IMR-90 (cell line): ENCODE results near the gene RECK. TPM values are rescaled to one million over a fixed set of nuclear protein-coding genes. Genes with fewer than 3 reads are reported as not detected.
A peak's percentile ranks its signal among the peaks of the same experiment; 100 is the strongest.

Experiments
- ATAC-seq: fragments of 200-7000 bp; cut with Tn5 transposase; 2 replicates; pipeline ENCODE4 v1.9.1; 2020; ENCODE audit warnings: low read depth, mild to moderate bottlenecking, moderate library complexity
- BruUV-seq: library from RNA; stranded (reverse); fragments of 400-500 nt; replicated peaks from 2 replicates; lab custom pipeline; 2021; lab: Mats Ljungman, UMichigan
- CTCF ChIA-PET: fragments of 300-600 bp; formaldehyde crosslinking; extraction: SDS; loops from one replicate; lab custom pipeline; 2021; ENCODE audit warnings: antibody characterized with exemption; lab: Yijun Ruan, JAX
- POLR2A ChIA-PET: fragments of 300-600 bp; sonication (Branson Sonifier 250); formaldehyde crosslinking; loops from one replicate; lab custom pipeline; 2022; ENCODE audit warnings: antibody characterized with exemption; ENCODE audit not compliant: unreplicated experiment; lab: Charles Lee
- DNase-seq: peaks from one replicate; pipeline ENCODE4 v3.0.0; 2013
- H2AFZ ChIP-seq: replicated peaks from 2 replicates; pipeline ENCODE3; 2013; ENCODE audit warnings: low read length, mild to moderate bottlenecking; ENCODE audit not compliant: poor library complexity
- H2AK5ac ChIP-seq: 2 replicates; pipeline ENCODE4 v1.6.1; 2013; ENCODE audit warnings: low read depth, low read length, inconsistent platforms
- H2AK9ac ChIP-seq: replicated peaks from 2 replicates; pipeline ENCODE3; 2013; ENCODE audit warnings: mild to moderate bottlenecking, low read depth, low read length, moderate library complexity; ENCODE audit not compliant: poor library complexity
- H2BK120ac ChIP-seq: 2 replicates; pipeline ENCODE4 v1.6.1; 2013; ENCODE audit warnings: low read depth, low read length, inconsistent platforms
- H2BK15ac ChIP-seq: 3 replicates; pipeline ENCODE4 v1.6.1; 2013; ENCODE audit warnings: low read depth, low read length, inconsistent platforms
- H2BK20ac ChIP-seq: 2 replicates; pipeline ENCODE4 v1.6.1; 2013; ENCODE audit warnings: low read depth, mild to moderate bottlenecking, inconsistent platforms, low read length, moderate library complexity
- H2BK5ac ChIP-seq: 2 replicates; pipeline ENCODE4 v1.6.1; 2013; ENCODE audit warnings: mild to moderate bottlenecking, low read depth, low read length, inconsistent platforms; ENCODE audit not compliant: poor library complexity, severe bottlenecking
- H3K14ac ChIP-seq: replicated peaks from 2 replicates; pipeline ENCODE4 v1.6.1; 2013; ENCODE audit warnings: low read depth, low read length, inconsistent platforms
- H3K18ac ChIP-seq: 2 replicates; pipeline ENCODE4 v1.6.1; 2013; ENCODE audit warnings: low read depth, low read length, control low read depth
- H3K23ac ChIP-seq: 2 replicates; pipeline ENCODE4 v1.6.1; 2013; ENCODE audit warnings: low read depth, low read length, inconsistent platforms
- H3K27ac ChIP-seq: 2 replicates; pipeline ENCODE4 v1.5.1; 2013; ENCODE audit warnings: mild to moderate bottlenecking, control low read depth, low read length; ENCODE audit not compliant: insufficient read depth
- H3K27me3 ChIP-seq: 2 replicates; pipeline ENCODE4 v1.6.1; 2013; ENCODE audit warnings: low read length; ENCODE audit not compliant: control insufficient read depth, insufficient read depth
- H3K36me3 ChIP-seq: 2 replicates; pipeline ENCODE4 v1.6.1; 2013; ENCODE audit warnings: low read length, mixed read lengths; ENCODE audit not compliant: control insufficient read depth, insufficient read depth
- H3K4ac ChIP-seq: 2 replicates; pipeline ENCODE4 v1.6.1; 2013; ENCODE audit warnings: low read depth, low read length, inconsistent platforms
- H3K4me1 ChIP-seq: 2 replicates; pipeline ENCODE4 v1.6.1; 2013; ENCODE audit warnings: low read length, mixed read lengths; ENCODE audit not compliant: control insufficient read depth, insufficient read depth
- H3K4me2 ChIP-seq: 2 replicates; pipeline ENCODE4 v1.6.1; 2013; ENCODE audit warnings: low read depth, mild to moderate bottlenecking, control low read depth, low read length, moderate library complexity
- H3K4me3 ChIP-seq: 2 replicates; pipeline ENCODE4 v1.5.1; 2013; ENCODE audit warnings: low read depth, mild to moderate bottlenecking, control low read depth, low read length, moderate library complexity; ENCODE audit not compliant: insufficient read depth
- H3K56ac ChIP-seq: 2 replicates; pipeline ENCODE4 v1.6.1; 2013; ENCODE audit warnings: low read length, inconsistent platforms; ENCODE audit not compliant: insufficient read depth; ENCODE audit errors: extremely low read depth
- H3K79me1 ChIP-seq, 2 experiments: 2 replicates each; pipeline ENCODE4 v1.6.1; 2013; ENCODE audit warnings: low read length in 2 of 2, inconsistent platforms in 1 of 2, low read depth in 1 of 2
- H3K9ac ChIP-seq: 2 replicates; pipeline ENCODE4 v1.6.1; 2013; ENCODE audit warnings: low read depth, low read length, control low read depth
- H3K9me1 ChIP-seq: 2 replicates; pipeline ENCODE4 v1.6.1; 2013; ENCODE audit warnings: low read length, inconsistent platforms; ENCODE audit not compliant: insufficient read depth
- H3K9me3 ChIP-seq: 2 replicates; pipeline ENCODE4 v1.6.1; 2013; ENCODE audit warnings: low read length; ENCODE audit not compliant: control insufficient read depth, insufficient read depth
- H4K20me1 ChIP-seq: 2 replicates; pipeline ENCODE4 v1.6.1; 2013; ENCODE audit warnings: low read length, inconsistent platforms; ENCODE audit not compliant: insufficient read depth
- H4K5ac ChIP-seq: 2 replicates; pipeline ENCODE4 v1.6.1; 2013; ENCODE audit warnings: mild to moderate bottlenecking, low read depth, low read length, control low read depth
- H4K8ac ChIP-seq, 2 experiments: 2 replicates each; pipeline ENCODE4 v1.6.1; 2013; ENCODE audit warnings: low read depth in 2 of 2, low read length in 2 of 2, control low read depth in 1 of 2, inconsistent platforms in 1 of 2
- H4K91ac ChIP-seq: 2 replicates; pipeline ENCODE4 v1.6.1; 2013; ENCODE audit warnings: low read depth, low read length, inconsistent platforms; ENCODE audit not compliant: insufficient read depth
- BHLHE40 ChIP-seq: fragments of 150-350 bp; IDR thresholded peaks from 2 replicates; pipeline ENCODE4 v1.6.1; 2016; ENCODE audit warnings: mild to moderate bottlenecking, low read depth, low read length
- FOS ChIP-seq: fragments of 150-350 bp; IDR thresholded peaks from 2 replicates; pipeline ENCODE4 v1.6.1; 2016; ENCODE audit warnings: low read depth, low read length
- POLR2A ChIP-seq: IDR thresholded peaks from 2 replicates; pipeline ENCODE4 v1.6.1; 2012; ENCODE audit warnings: mild to moderate bottlenecking, low read depth, low read length
- WGBS, 2 experiments: methylation state at CpG; one replicate each; pipeline versions ENCODE4 v1.1.5 to v1.1.7; 2013; ENCODE audit warnings: missing lambda C conversion rate in 2 of 2; ENCODE audit not compliant: insufficient read length in 1 of 2; ENCODE audit errors: extremely low coverage in 2 of 2; 5-methylcytosine and 5-hydroxymethylcytosine counted together
- dilution Hi-C: fragments of 300-500 bp; cut with HindIII; formaldehyde crosslinking; loops from one replicate; pipeline ENCODE4 v1.14.3; 2018; ENCODE audit warnings: low sequenced_read_pairs; ENCODE audit not compliant: unreplicated experiment
- in situ Hi-C: fragments of 300-500 bp; cut with MboI; formaldehyde crosslinking; loops from 3 replicates; pipeline ENCODE4 v1.14.3; 2019; ENCODE audit warnings: low sequenced_read_pairs, inconsistent platforms, mixed read lengths
- intact Hi-C: fragments of 100-400 bp; cut with micrococcal nuclease; formaldehyde crosslinking; loops from 2 replicates; pipeline ENCODE4 v1.10.0; 2022
- polyA plus RNA-seq, 3 experiments: library from polyadenylated mRNA; depleted of rRNA; stranded (reverse); fragments of >200 nt; gene quantifications; 2 replicates each; pipeline ENCODE4 v1.2.3, GENCODE V29; 2012; ENCODE audit warnings: low replicate concordance in 1 of 3
- total RNA-seq: library from RNA; depleted of rRNA; stranded (reverse); fragments of >200 nt; gene quantifications from 2 replicates; pipeline ENCODE4 v1.2.3, GENCODE V29; 2012
- TF ChIP-seq, protein P1 (sequence below): conservative IDR thresholded peaks from 2 replicates; pipeline ENCODE4 v1.5.1; 2012; ENCODE audit warnings: mild to moderate bottlenecking, low read depth, low read length, improper control_type of control experiment

The RECK gene
- total and polyA plus RNA-seq, 2 of the 4 experiments (the other 2 are of a cell fraction): 23.5 to 44.0 TPM

DNA sequence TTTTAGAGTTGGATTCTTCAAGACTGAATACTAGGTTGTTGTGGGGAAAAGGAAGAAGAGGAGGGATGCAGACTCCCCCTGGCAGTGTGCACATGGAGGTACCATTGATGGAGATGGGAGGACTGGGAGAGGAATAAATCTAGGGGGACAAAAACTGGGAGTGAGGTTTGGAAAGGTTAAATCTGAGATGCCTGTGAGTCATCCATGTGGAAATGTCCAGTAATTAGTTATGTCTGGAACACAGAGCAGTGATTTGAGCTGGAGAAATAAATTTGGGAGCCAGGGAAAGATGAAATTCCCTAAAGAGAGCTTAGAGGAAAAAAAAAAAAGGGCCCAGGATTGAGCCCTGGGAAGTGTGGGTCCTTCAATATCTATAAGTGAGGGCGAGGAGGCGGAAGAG is 124.5 kb downstream of the RECK start:
- H3K27me3 ChIP-seq: no peaks in the 10 kb centered on the region
- peak overlapping the region; percentile 90 for H2BK120ac ChIP-seq
- intact Hi-C loops: no loop called here
- H4K8ac ChIP-seq: peak overlapping the region; percentile 32 to 57; a peak in 1 of 4 replicates
- TF ChIP-seq, protein P1, sequence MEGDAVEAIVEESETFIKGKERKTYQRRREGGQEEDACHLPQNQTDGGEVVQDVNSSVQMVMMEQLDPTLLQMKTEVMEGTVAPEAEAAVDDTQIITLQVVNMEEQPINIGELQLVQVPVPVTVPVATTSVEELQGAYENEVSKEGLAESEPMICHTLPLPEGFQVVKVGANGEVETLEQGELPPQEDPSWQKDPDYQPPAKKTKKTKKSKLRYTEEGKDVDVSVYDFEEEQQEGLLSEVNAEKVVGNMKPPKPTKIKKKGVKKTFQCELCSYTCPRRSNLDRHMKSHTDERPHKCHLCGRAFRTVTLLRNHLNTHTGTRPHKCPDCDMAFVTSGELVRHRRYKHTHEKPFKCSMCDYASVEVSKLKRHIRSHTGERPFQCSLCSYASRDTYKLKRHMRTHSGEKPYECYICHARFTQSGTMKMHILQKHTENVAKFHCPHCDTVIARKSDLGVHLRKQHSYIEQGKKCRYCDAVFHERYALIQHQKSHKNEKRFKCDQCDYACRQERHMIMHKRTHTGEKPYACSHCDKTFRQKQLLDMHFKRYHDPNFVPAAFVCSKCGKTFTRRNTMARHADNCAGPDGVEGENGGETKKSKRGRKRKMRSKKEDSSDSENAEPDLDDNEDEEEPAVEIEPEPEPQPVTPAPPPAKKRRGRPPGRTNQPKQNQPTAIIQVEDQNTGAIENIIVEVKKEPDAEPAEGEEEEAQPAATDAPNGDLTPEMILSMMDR: no peak
- TF ChIP-seq FOS: peak; percentile 31; the same call in 1 of the 2 replicates
- TF ChIP-seq POLR2A: no peak
- no peak for TF ChIP-seq BHLHE40
- peak overlapping the region; percentile 65; the same call in 2 of the 3 replicates for H2BK15ac ChIP-seq
- H2BK20ac ChIP-seq: peak overlapping the region; percentile 77
- CTCF ChIA-PET: interaction anchor here (1.0 kb wide), 1 partner anchor 9 kb away, joined by 3 read pairs; no protein-coding TSS in a partner anchor
- peaks cover 2% of the 10 kb centered on the region; the same call in 1 of the 2 replicates for H3K9me3 ChIP-seq
- no TSS peak for BruUV-seq
- H4K20me1 ChIP-seq: no peaks in the 10 kb centered on the region
- H3K9ac ChIP-seq: no peak overlapping the region
- POLR2A ChIA-PET: interaction anchor here (0.6 kb wide), 2 partner anchors 21 to 653 kb away, joined by 3 to 4 read pairs; no protein-coding TSS in a partner anchor
- ATAC-seq: no peak
- H3K23ac ChIP-seq: peak overlapping the region; percentile 40; the same call in 1 of the 2 replicates
- peak overlapping the region; percentile 58 for H3K27ac ChIP-seq
- peak overlapping the region; percentile 83 for H4K91ac ChIP-seq
- H3K79me1 ChIP-seq: peaks cover 0 to 23% of the 10 kb centered on the region in 2 experiments; a peak in 2 of 4 replicates
- H3K4ac ChIP-seq: peak overlapping the region; percentile 86
- H2AK9ac ChIP-seq: peak overlapping the region; percentile 94
- H3K4me3 ChIP-seq: no peak overlapping the region
- no peak overlapping the region; the same call in 1 of the 2 replicates for H3K18ac ChIP-seq
- peak overlapping the region; percentile 88 for H2AK5ac ChIP-seq
- H2BK5ac ChIP-seq: peak overlapping the region; percentile 56
- peaks cover 39% of the 10 kb centered on the region for H3K9me1 ChIP-seq
- DNase-seq: peak; percentile 34
- peaks cover 29% of the 10 kb centered on the region for H3K4me1 ChIP-seq
- no peak overlapping the region for H2AFZ ChIP-seq
- H3K56ac ChIP-seq: no peak overlapping the region
- dilution Hi-C loops: no loop called here
- no peak overlapping the region for H3K4me2 ChIP-seq
- H4K5ac ChIP-seq: no peak overlapping the region
- in situ Hi-C loops: no loop called here
- peaks cover 14% of the 10 kb centered on the region for H3K36me3 ChIP-seq
- peak overlapping the region; percentile 87 for H3K14ac ChIP-seq
- WGBS, 2 experiments: no CpG with 5 or more reads among the region's 2 CpGs
